Stomach (tissue), 4 donors: ENCODE data around the gene OR2AJ1.

Experiments
- EP300 ChIP-seq: sonication (generic); formaldehyde crosslinking; IDR thresholded peaks from one replicate; pipeline ENCODE4 v1.6.1; 2017; ENCODE audit warnings: antibody characterized with exemption
- POLR2A ChIP-seq, 4 donors: fragments of 450-650 bp; IDR thresholded peaks; one replicate each; pipeline ENCODE4 v1.6.1; 2016; ENCODE audit warnings: antibody characterized with exemption in 4 of 4, control low read depth in 2 of 4, mild to moderate bottlenecking in 1 of 4, moderate library complexity in 1 of 4
- TF ChIP-seq, protein P1 (sequence below), 7 experiments: fragments of 450-650 bp in 4 of 7; fragments of 200-600 bp in 3 of 7; sonication (generic) in 3 of 7; IDR thresholded peaks; one replicate each; pipeline ENCODE4 v1.5.1; 2016 to 2019; ENCODE audit warnings: antibody characterized with exemption in 7 of 7, control low read depth in 2 of 7, mild to moderate bottlenecking in 1 of 7

GRCh38 chr1:247914941-247915662 lies 9.6 kb upstream of the OR2AJ1 start:
- TF ChIP-seq, protein P1, sequence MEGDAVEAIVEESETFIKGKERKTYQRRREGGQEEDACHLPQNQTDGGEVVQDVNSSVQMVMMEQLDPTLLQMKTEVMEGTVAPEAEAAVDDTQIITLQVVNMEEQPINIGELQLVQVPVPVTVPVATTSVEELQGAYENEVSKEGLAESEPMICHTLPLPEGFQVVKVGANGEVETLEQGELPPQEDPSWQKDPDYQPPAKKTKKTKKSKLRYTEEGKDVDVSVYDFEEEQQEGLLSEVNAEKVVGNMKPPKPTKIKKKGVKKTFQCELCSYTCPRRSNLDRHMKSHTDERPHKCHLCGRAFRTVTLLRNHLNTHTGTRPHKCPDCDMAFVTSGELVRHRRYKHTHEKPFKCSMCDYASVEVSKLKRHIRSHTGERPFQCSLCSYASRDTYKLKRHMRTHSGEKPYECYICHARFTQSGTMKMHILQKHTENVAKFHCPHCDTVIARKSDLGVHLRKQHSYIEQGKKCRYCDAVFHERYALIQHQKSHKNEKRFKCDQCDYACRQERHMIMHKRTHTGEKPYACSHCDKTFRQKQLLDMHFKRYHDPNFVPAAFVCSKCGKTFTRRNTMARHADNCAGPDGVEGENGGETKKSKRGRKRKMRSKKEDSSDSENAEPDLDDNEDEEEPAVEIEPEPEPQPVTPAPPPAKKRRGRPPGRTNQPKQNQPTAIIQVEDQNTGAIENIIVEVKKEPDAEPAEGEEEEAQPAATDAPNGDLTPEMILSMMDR (IDR thresholded peaks at IDR 0.05) = no peak
- TF ChIP-seq POLR2A (IDR thresholded peaks at IDR 0.05) = no peak
- TF ChIP-seq EP300 = no peak
